ENCODE data around the gene HOXC6. TPM values are rescaled to one million over a fixed set of nuclear protein-coding genes. Genes with fewer than 3 reads are reported as not detected.

Gene HOXC6
- total RNA-seq, 1 donor from 2014 or later: not detected

GRCh38 chr12:54001283-54002187 is 26.7 kb upstream of the HOXC6 start:
- DNase-seq (ENCODE audit: low spot score in 2 of 2) (no peak), FAIRE-seq (no peak)

DNA sequence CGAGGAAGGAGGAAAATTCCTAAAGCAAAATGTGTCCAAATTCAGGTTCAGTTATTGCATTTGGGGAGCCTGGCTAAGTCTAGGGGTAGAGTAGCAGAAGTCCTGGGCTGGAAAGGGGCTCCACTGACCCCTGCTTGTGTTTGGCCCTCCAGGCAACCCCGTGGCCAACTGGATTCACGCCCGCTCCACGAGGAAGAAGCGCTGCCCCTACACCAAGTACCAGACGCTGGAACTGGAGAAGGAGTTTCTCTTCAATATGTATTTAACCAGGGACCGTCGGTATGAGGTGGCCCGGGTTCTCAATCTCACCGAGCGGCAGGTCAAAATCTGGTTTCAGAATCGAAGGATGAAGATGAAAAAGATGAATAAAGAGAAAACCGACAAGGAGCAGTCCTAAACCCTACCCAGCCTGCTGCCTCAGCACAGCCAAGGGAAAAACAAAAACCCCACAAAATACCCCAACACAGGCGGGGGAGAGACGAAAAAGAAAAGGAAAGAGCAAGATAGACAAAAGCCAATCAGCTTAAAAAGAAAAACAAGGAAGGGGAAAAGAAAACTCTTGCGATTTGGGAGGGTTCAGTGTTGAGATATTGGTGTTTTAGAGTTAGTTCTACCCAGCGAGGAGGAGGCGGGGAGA is 25.8 kb upstream of the HOXC6 start:
- no peak for FAIRE-seq

GRCh38 chr12:54002915-54003389 is 25.3 kb upstream of the HOXC6 start:
- FAIRE-seq: no peak
- DNase-seq (ENCODE audit: low spot score in 2 of 2): no peak

More for the DNA sequence above, 25.8 kb upstream of the HOXC6 start:
- no peak for DNase-seq (ENCODE audit: low spot score in 2 of 2)

DNA sequence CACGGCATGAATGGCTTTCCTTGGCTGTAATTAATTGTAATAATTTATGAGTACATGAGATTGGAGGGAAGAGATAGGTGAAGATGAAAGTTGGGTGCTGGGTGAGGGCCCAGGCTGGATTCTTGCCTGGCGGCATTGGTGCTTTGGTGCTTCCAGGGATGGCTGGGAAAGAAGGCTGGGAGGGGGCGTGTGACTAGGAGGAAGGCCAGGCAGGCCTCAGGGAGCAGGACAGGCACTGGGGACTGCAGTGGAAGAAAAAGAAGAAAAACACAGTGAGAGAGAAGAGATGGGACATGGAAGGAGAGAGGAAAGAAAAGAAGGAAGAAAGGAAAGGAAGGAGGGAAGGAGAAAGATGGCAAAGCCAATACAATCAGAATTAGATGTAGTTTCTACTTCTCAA is 24.6 kb upstream of the HOXC6 start:
- DNase-seq (ENCODE audit: low spot score in 2 of 2) (no peak), FAIRE-seq (no peak)

DNA sequence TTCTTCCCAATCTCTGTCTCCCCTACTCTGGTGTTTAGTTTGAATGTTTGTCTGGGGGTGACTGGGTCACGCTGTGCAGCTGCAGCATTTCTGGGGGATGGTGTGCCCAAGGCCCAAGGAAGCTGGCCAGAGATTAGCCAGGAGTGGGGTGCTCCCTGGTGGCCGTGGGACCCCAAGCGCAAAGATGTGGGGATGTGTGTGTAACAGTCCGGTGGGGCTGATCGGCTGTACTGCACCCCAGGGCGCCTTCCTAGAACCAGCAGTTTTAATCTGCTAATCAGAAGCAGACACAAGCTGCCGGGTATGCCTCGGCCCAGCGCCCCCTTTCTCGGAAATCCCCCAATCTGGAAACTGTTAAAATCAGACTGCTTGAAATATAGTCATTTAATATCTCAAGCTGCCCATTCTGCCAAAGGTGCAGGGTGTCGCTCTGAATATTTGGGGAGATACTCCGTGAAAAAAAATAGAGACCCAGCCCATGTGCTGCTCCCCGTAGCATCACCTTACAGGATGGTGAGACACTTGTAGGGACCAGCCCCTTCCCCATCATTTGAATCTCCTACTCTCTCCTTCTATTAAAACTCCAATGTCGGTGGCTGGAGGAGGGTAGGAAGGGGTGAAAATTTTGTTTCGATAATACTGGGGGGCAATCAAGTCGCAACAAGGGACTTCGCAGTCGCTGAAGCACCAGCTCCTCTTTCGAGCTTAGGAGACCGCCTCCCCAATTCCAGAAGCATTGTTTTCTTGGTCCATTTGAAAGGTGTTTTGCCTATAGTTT is 24.0 kb upstream of the HOXC6 start:
- DNase-seq (ENCODE audit: low spot score in 2 of 2): no peak
- no peak for FAIRE-seq

DNA sequence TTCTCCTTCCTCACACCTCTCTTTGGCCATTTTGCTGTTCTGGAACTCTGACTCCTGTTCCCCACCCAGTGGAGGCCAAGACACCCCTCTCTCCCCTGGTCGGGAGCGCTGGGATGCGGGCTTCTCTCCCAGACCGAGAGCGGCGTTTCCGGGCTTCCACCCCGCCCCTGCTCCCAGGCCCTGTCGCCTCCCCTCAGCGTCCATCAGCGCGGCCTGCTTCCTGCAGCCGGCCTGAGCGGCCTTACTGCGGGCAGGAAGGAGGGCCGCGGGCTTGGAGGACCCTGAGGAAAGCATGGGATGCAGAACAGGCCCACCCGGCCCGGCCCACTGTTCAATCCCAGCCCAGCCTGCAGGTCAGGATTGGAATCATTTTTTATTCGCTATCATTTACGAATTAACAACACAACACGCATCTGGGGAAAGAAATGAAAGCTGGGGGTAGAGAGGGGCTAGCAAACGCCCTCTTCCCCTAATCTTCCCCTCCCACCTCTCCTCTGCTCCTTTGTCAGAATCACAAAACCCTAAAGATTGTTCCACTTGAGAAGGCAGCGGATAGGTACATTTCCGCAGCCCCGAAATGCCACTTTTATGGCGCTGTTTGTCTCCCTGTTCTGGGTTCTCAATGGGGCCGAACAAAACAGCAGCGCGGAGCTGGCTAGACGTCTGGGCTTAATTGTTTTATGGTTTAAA is 23.3 kb upstream of the HOXC6 start:
- no peak for FAIRE-seq

DNA sequence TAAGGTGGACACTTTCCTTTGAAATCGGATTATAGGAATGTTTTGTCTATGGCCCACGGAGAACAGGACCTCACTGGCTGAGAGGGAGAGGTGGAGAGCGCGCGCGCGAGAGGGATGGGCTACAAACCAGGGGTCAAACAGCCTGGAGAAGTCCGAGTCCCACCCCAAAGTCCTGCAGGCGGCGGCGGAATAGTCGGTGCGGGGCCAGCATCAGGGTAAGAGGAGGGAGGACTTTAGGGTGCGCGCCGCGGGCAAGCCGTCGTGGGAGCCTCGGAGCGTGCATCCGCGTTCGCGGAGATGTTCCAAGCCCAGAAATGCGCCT is 22.7 kb upstream of the HOXC6 start:
- DNase-seq (ENCODE audit: low spot score in 2 of 2): no peak
- FAIRE-seq: no peak

More for the DNA sequence above, 23.3 kb upstream of the HOXC6 start:
- no peak for DNase-seq (ENCODE audit: low spot score in 2 of 2)

- DNase-seq (ENCODE audit: low spot score in 2 of 2) (peak; percentile 90 to 91), FAIRE-seq (no peak)
Measured at GRCh38 chr12:54005853-54006558, 22.2 kb upstream of the HOXC6 start.

GRCh38 chr12:54006559-54007220 is 21.6 kb upstream of the HOXC6 start:
- DNase-seq (ENCODE audit: low spot score in 2 of 2): no peak

DNA sequence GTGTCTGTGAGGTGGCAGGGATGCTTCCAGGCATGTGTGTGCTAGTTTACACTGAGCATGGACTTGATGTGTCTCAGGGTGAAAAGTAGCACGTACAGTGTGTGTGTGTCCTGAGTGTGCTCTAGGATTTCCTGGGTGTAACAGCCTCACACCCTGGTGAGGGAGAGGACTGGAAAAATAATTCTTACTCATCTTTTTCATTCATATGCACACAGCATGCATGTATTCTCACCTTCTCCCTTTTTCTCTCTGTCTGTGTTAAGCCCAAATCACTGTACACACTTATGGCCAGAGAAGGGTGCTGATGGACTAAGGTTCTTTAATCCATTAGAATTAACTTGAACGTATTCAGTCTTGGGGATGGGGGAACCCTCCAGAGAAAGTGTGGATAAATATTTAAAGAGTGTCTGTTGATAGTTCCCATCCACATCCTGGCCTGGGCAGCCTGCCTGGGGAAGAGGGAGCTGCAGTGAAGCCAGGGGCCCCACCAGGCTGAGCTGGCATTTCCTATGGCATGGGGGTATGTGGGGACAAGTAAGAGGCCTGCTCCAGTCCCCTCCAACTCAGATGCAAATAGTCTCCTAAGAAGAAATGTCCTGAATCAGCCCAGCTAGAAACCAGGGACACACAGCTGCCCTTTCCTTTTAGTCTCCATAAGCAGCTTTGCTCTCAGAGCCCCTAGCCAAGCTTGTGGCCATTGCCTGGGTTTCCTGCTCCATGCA is 20.5 kb upstream of the HOXC6 start:
- DNase-seq (ENCODE audit: low spot score in 2 of 2) (no peak), FAIRE-seq (no peak)

More at GRCh38 chr12:54006559-54007220, 21.6 kb upstream of the HOXC6 start:
- FAIRE-seq: no peak

DNA sequence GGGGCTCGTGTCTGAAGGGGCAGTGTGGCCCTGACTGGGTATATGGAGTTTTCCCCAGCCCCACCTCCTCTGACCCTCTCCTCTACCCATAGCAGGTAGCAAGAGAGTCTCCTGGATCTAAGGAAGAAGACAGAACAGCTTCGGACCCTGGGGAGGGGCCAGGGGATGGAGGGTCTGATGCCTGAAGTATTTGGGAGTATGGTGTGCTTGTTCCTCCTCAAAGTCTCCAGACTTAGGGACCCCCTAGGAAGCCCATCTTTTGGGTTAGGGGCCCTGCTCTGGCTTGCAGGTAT is 20.0 kb upstream of the HOXC6 start:
- DNase-seq (ENCODE audit: low spot score in 2 of 2) (no peak), FAIRE-seq (no peak)

GRCh38 chr12:54009171-54010052 is 18.8 kb upstream of the HOXC6 start:
- no peak for DNase-seq (ENCODE audit: low spot score in 2 of 2)
- FAIRE-seq: no peak

DNA sequence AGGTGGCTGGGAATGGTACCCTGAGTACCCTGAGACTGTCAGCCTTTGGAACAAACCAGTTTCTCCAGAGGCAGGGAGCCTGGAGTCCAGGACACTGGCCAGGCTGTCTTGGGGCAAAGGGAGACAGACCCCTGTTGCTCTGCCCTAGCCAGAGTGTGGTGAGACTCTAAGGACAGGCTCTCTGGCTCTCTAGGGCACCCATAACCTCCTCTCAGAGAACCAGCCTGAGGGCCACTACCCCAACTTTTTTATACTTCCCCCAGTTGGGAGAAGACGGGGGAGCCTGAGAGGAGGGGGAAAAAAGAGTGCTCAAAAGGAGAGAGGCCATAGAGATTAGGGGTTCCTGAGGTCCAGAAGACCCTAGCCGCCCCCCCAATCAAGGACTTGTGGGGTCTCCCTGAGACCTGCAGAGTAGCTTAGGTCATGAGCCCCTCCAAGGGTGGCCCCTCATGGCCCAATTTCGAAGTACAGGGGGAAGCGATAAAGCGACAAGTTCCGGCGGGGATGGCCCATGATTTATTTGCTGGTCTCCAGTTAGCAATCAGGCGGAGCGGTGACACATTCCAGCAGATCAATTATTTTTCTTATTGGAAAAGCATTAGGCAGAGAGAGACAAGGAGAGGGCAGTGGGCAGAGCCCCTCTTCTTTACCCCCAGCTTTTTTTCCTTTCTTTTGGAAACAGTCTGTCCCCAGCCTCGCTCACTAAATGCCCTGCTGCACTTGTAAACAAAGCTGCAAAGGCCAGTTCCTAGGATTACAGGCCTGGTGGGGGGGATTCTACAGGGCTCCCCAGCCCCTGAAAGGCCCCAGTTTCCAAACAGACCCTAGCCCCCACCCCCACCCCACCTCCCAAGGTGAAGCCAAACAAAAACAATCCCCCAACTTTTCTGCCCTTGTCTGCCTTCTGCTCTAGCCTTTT is 17.9 kb upstream of the HOXC6 start:
- DNase-seq (ENCODE audit: low spot score in 2 of 2): no peak
- no peak for FAIRE-seq

- no peak for FAIRE-seq
Measured at GRCh38 chr12:54010972-54011664, 17.1 kb upstream of the HOXC6 start.

GRCh38 chr12:54011665-54012532 is 16.3 kb upstream of the HOXC6 start:
- DNase-seq (ENCODE audit: low spot score in 2 of 2) (no peak), FAIRE-seq (no peak)

More at GRCh38 chr12:54010972-54011664, 17.1 kb upstream of the HOXC6 start:
- no peak for DNase-seq (ENCODE audit: low spot score in 2 of 2)

Measured in frontal cortex (tissue), 4 donors.